ENCODE data around the gene LRR1.
A peak's percentile ranks its signal among the peaks of the same experiment; 100 is the strongest.
"Not testable (repeated sequence)": the region's sequence is repeated elsewhere in the genome, so short reads cannot be mapped to it uniquely, and the experiment has no call there.

The LRR1 gene

GRCh38 chr14:49585803-49586672 is 12.7 kb upstream of the LRR1 start, which contains the start of gene RPS29:
TSS of gene RPS29 (minus strand) at chr14:49586380. CDS start at chr14:49586346, 34 bp downstream.
- peak; percentile 99 for DNase-seq

DNA sequence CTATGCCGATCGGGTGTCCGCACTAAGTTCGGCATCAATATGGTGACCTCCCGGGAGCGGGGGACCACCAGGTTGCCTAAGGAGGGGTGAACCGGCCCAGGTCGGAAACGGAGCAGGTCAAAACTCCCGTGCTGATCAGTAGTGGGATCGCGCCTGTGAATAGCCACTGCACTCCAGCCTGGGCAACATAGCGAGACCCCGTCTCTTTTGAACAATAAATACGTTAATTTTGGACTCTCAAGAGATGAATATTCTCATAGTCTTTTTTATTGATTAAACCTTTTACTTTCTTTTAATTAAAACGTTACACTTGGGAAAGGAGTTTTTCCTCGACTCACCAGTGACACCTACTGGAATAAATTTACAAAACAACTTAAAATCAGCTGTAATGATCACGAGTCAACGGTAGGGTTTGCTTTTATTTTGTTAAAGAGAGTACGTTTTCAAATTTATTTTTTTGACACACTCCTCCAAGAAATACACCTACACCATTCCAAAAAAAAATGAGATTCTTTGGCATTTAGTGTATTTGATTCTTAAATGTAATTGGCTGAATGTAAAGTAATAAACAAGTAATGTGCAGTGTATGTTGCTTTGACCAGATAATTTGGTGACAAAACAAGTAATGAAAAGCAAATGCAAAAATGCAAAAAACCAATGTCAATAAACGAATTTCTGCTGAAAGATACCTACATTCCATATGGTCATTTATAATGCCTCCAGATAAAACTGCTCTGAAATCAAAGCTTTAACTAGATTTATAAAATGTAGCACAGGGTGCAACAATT is 11.9 kb upstream of the LRR1 start:
- DNase-seq = peak; percentile 65

GRCh38 chr14:49589387-49589786 is 9.4 kb upstream of the LRR1 start:
- no peak for DNase-seq

- no peak for DNase-seq
Observed at GRCh38 chr14:49593016-49593415, 5.7 kb upstream of the LRR1 start.

DNA sequence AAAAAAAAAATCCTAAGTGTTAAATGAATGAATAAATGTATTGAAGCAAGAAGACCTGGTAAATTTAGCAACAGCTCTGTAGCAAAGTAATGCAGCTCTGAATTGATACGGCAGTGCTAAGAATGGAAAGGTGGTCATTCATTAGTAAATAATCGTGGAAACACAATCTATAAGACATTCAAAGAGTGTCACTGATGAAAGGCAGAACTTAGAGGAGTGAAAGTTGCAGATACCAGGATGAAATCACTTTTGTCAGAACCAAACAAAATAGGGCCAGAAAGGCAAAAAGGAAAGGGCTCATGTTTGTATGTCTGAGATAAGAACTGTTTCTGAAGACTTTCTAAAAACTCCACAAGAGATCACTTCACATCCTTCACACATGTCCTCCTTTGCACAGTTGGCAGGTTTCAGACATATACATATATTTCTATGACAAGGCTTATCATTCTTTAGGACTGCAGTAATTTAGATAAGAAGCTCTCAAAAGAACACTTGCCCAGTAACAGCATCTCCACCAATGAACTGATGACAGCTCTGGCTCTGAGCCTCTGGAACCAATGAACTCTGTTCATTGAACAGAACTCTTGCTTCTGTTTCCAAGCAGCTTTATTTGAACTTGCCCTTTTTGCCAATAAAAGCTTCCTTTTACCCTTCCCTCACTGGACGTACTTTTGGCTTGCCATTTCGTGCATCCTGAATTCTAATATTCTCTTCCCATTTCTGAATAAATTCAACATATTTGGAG is 4.2 kb upstream of the LRR1 start:
- no peak for DNase-seq

- no peak for DNase-seq
Observed at GRCh38 chr14:49598189-49598484, 603 bp upstream of the LRR1 start.

DNA sequence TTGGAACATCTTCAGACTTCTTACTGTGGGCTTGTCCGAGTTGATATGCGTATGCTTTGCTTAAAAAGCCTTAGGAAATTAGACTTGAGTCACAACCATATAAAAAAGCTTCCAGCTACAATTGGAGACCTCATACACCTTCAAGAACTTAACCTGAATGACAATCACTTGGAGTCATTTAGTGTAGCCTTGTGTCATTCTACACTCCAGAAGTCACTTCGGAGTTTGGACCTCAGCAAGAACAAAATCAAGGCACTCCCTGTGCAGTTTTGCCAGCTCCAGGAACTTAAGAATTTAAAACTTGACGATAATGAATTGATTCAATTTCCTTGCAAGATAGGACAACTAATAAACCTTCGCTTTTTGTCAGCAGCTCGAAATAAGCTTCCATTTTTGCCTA is 8.8 kb downstream of the LRR1 start:
- DNase-seq = no peak

DNA sequence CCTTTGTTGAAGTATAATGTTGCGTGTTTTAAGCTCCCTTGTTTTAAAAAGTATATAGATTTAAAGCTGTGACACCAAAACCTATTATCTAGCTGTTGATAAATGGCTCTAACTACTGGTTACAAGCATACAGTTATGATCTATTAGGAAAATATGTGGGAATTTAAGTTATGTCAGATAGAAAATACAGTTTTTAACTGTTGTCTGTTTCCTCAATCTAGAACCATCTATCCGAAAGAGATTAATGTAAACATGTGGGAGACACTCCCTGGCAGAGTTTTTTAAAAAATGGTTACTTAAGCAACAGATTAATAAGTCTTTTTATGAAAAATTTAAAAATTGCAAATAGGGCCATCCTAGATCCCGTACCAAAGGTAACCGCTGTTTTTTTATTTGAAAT is 13.5 kb downstream of the LRR1 start:
- DNase-seq = no peak

DNA sequence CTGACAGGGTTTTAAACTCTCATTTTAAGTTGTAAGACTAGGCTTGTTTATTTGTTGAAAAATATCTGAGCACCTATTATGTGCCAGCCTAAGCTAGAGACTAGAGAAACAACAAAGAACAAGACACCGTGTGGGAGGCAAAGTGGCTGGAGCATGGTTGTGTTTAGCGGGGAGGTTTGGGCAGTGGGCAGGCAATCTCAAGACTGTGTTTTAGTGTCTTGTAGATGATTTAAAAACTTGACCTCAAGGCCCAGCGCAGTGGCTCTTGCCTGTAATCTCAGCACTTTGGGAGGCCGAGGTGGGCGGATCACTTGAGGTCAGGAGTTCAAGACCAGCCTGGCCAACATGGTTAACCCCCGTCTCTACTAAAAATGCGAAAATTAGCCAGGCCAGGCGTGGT is 13.9 kb downstream of the LRR1 start:
- no peak for DNase-seq

GRCh38 chr14:49614196-49614595 is 15.5 kb downstream of the LRR1 start:
- DNase-seq = no peak

DNA sequence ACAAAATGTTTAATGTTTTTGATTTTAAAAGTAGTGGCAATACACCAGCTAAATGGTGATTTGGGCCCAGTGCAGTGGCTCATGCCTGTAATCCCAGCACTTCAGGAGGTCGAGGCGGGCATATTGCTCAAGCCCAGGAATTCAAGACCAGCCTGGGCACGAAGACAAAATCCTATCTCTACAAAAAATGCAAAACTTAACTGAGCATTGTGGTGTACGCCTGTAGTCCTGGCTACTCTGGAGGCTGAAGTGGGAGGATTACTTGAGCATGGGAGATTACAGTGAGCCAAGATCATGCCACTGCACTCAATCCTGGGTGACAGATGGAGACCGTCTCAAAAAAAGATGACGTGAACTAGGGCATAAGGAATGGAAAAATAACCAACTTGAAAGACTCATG is 17.0 kb downstream of the LRR1 start:
- no peak for DNase-seq

- DNase-seq = no peak
Observed at GRCh38 chr14:49617852-49618519, 19.2 kb downstream of the LRR1 start.

DNA sequence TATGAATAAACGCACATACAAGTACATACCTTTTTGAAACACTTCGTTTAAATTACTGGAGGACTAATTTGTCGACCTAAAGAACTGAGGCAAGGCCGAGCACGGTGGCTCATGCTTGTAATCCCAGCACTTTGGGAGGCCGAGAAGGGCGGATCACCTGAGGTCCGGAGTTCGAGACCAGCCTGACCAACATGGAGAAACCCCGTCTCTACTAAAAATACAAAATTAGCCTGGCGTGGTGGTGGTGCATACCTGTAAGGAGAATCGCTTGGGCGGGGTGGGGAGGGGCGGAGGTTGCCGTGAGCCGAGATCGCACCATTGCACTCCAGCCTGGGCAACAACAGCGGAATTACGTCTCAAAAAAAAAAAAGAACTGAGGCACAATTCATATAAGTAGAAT is 20.5 kb downstream of the LRR1 start:
- not testable (repeated sequence) for DNase-seq

- DNase-seq = no peak
Observed at GRCh38 chr14:49619730-49620129, 21.0 kb downstream of the LRR1 start.

GRCh38 chr14:49620182-49621113 is 21.7 kb downstream of the LRR1 start, which contains the start of the genes MGAT2 and RPL36AL:
TSS of gene MGAT2 (plus strand) at chr14:49620799. CDS start at chr14:49621269, 470 bp downstream.
TSS of gene RPL36AL (minus strand) at chr14:49620626. CDS start at chr14:49619104, 1,522 bp downstream.
- peak; percentile 96 for DNase-seq

- no peak for DNase-seq
Observed at GRCh38 chr14:49621114-49621881, 22.6 kb downstream of the LRR1 start.

GRCh38 chr14:49622022-49622607 is 23.4 kb downstream of the LRR1 start:
- no peak for DNase-seq

- DNase-seq = no peak
Observed at GRCh38 chr14:49623387-49623786, 24.6 kb downstream of the LRR1 start.

DNA sequence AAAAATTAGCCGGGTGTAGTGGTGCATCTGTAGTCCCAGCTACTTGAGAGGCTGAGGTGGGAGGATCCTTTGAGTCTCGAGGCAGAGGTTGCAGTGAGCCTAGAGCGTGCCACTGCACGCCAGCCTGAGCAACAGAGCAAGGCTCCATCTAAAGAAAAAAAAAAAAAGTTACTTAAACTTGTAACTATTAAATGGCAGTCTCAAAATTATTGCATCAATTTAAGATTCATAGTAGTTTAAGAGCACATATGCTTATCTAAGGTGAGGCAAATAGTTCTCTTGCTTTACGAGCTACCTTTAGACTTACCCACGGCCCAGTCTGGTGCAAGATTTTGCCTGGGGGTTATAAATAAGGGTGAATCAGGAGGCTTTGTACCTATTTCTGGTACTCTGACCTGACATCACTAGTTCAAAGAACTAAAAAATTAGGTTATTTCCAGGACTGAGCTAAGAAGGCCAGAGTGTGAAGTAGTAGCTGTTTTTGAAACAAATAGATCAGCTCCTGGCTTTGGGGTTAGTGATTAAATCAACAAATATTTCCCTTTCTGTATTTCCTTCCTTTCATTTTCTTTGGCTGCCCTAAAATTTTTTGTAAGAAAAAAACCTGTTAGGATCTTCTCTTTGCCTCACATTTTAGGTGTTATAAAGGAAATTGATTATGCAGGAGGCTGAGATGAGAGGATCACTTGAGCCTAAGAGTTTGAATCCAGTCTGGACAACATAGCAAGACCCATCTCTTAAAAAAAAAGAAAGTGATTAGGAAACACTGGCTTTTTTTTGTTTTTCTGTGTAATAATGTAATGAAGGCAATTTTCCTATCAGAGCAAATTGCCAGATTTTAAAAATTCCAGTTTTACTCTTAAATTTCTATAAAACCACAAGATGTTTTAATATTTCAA is 25.4 kb downstream of the LRR1 start:
- DNase-seq = no peak
